ENCODE results near the gene SYNJ2. TPM values are rescaled to one million over a fixed set of nuclear protein-coding genes. Genes with fewer than 3 reads are reported as not detected.

The SYNJ2 gene
- total and polyA plus RNA-seq, 3 experiments from 2014 or later: 8.7 to 17.5 (median 16.7) TPM

GRCh38 chr6:158006331-158006730 lies 24.7 kb downstream of the SYNJ2 start:
- H3K36me3 Mint-ChIP-seq: peaks cover 3 to 10% (median 3%) of the 10 kb centered on the region in 3 donors
- H3K9me3 ChIP-seq (ENCODE audit: low read length): no peaks in the 10 kb centered on the region
- no peak overlapping the region for H3K4me3 ChIP-seq (ENCODE audit: low read length)
- no peak for DNase-seq
- peak overlapping the region in 2 of 8 donors; percentile 52 to 78 for H3K27ac Mint-ChIP-seq
- CTCF ChIA-PET: interaction anchor here (1.3 kb wide), 1 partner anchor 20 kb away, joined by 4 read pairs; no protein-coding TSS in a partner anchor
- H3K27me3 ChIP-seq (ENCODE audit: insufficient read depth, low read length, poor library complexity, severe bottlenecking): no peaks in the 10 kb centered on the region
- POLR2A ChIA-PET: no interaction called here
- H3K4me1 ChIP-seq (ENCODE audit: insufficient read depth, low read length): peaks cover 55% of the 10 kb centered on the region
- H3K36me3 ChIP-seq (ENCODE audit: insufficient read depth, low read length): no peaks in the 10 kb centered on the region
- H3K4me3 Mint-ChIP-seq: peak overlapping the region in 1 of 7 donors; percentile 44
- H3K4me1 Mint-ChIP-seq: peaks cover 61 to 78% (median 62%) of the 10 kb centered on the region in 3 donors
- no peaks in the 10 kb centered on the region for H3K9me3 Mint-ChIP-seq
- peaks cover 0 to 1% of the 10 kb centered on the region in 2 donors for H3K27me3 Mint-ChIP-seq
- no peak overlapping the region for H3K27ac ChIP-seq (ENCODE audit: low read depth, low read length)

- Mint-ChIP-seq H3K9me3 (no peaks in the 10 kb centered on the region), H3K4me3 (no peak overlapping the region), H3K36me3 (peaks cover 0 to 7% (median 2%) of the 10 kb centered on the region in 3 donors), H3K27me3 (no peaks in the 10 kb centered on the region), H3K4me1 (peaks cover 65 to 80% (median 68%) of the 10 kb centered on the region in 3 donors), H3K27ac (peak overlapping the region in 2 of 8 donors; percentile 8 to 32)
- DNase-seq: no peak
- no peaks in the 10 kb centered on the region for H3K36me3 ChIP-seq (ENCODE audit: insufficient read depth, low read length)
- peaks cover 55% of the 10 kb centered on the region for H3K4me1 ChIP-seq (ENCODE audit: insufficient read depth, low read length)
- no peaks in the 10 kb centered on the region for H3K27me3 ChIP-seq (ENCODE audit: insufficient read depth, low read length, poor library complexity, severe bottlenecking)
- CTCF ChIA-PET: interaction anchor here (1.3 to 1.6 kb wide), 2 partner anchors 19 kb away, joined by 4 to 7 read pairs; no protein-coding TSS in a partner anchor
- H3K27ac ChIP-seq (ENCODE audit: low read depth, low read length): no peak overlapping the region
- POLR2A ChIA-PET: interaction anchor here (1.2 kb wide), 1 partner anchor 8 kb away, joined by 3 read pairs; no protein-coding TSS in a partner anchor
- H3K4me3 ChIP-seq (ENCODE audit: low read length): no peak overlapping the region
- no peaks in the 10 kb centered on the region for H3K9me3 ChIP-seq (ENCODE audit: low read length)
Measured at GRCh38 chr6:158006821-158007570, 25.3 kb downstream of the SYNJ2 start.

- ChIA-PET POLR2A (no interaction called here), CTCF (interaction anchor here (1.1 to 1.6 kb wide), 2 partner anchors 17 to 23 kb away, joined by 3 to 7 read pairs; no protein-coding TSS in a partner anchor)
- DNase-seq: no peak
- Histone ChIP-seq H3K27ac (ENCODE audit: low read depth, low read length) (no peak overlapping the region), H3K9me3 (ENCODE audit: low read length) (no peaks in the 10 kb centered on the region), H3K4me3 (ENCODE audit: low read length) (peak overlapping the region; percentile 44), H3K27me3 (ENCODE audit: insufficient read depth, low read length, poor library complexity, severe bottlenecking) (no peaks in the 10 kb centered on the region), H3K36me3 (ENCODE audit: insufficient read depth, low read length) (no peaks in the 10 kb centered on the region), H3K4me1 (ENCODE audit: insufficient read depth, low read length) (peaks cover 41% of the 10 kb centered on the region)
- Mint-ChIP-seq H3K27me3 (no peaks in the 10 kb centered on the region), H3K36me3 (peaks cover 0 to 10% (median 2%) of the 10 kb centered on the region in 3 donors), H3K4me1 (peaks cover 56 to 74% (median 61%) of the 10 kb centered on the region in 3 donors), H3K4me3 (peak overlapping the region in 6 of 7 donors; percentile 58 to 86 (median 82)), H3K27ac (peak overlapping the region; percentile 25 to 95 (median 90)), H3K9me3 (no peaks in the 10 kb centered on the region)
Measured at GRCh38 chr6:158008864-158009113, 27.1 kb downstream of the SYNJ2 start.

- CTCF ChIA-PET: interaction anchor here (1.1 to 1.4 kb wide), 2 partner anchors 17 to 22 kb away, joined by 3 to 7 read pairs; no protein-coding TSS in a partner anchor
- Histone ChIP-seq H3K4me3 (ENCODE audit: low read length) (peak overlapping the region; percentile 44), H3K36me3 (ENCODE audit: insufficient read depth, low read length) (no peaks in the 10 kb centered on the region), H3K9me3 (ENCODE audit: low read length) (no peaks in the 10 kb centered on the region), H3K27ac (ENCODE audit: low read depth, low read length) (no peak overlapping the region), H3K27me3 (ENCODE audit: insufficient read depth, low read length, poor library complexity, severe bottlenecking) (no peaks in the 10 kb centered on the region), H3K4me1 (ENCODE audit: insufficient read depth, low read length) (peaks cover 43% of the 10 kb centered on the region)
- Mint-ChIP-seq H3K27ac (peak overlapping the region; percentile 25 to 93 (median 87)), H3K36me3 (peaks cover 0 to 10% (median 2%) of the 10 kb centered on the region in 3 donors), H3K4me1 (peaks cover 58 to 72% (median 59%) of the 10 kb centered on the region in 3 donors), H3K9me3 (no peaks in the 10 kb centered on the region), H3K4me3 (peak overlapping the region; percentile 25 to 86 (median 80)), H3K27me3 (no peaks in the 10 kb centered on the region)
- POLR2A ChIA-PET: no interaction called here
- DNase-seq: peak in 1 of 5 donors; percentile 31
Measured at GRCh38 chr6:158009114-158009891, 27.6 kb downstream of the SYNJ2 start.

- H3K27ac ChIP-seq (ENCODE audit: low read depth, low read length): no peak overlapping the region
- ChIA-PET POLR2A (no interaction called here), CTCF (interaction anchor here (1.4 kb wide), 1 partner anchor 16 kb away, joined by 7 read pairs; no protein-coding TSS in a partner anchor)
- peak overlapping the region in 5 of 7 donors; percentile 28 to 85 (median 80) for H3K4me3 Mint-ChIP-seq
- no peaks in the 10 kb centered on the region for H3K9me3 Mint-ChIP-seq
- H3K4me1 ChIP-seq (ENCODE audit: insufficient read depth, low read length): peaks cover 51% of the 10 kb centered on the region
- H3K27ac Mint-ChIP-seq: peak overlapping the region in 4 of 8 donors; percentile 10 to 93 (median 58)
- H3K27me3 ChIP-seq (ENCODE audit: insufficient read depth, low read length, poor library complexity, severe bottlenecking): no peaks in the 10 kb centered on the region
- no peak for DNase-seq
- H3K36me3 ChIP-seq (ENCODE audit: insufficient read depth, low read length): no peaks in the 10 kb centered on the region
- H3K4me3 ChIP-seq (ENCODE audit: low read length): no peak overlapping the region
- H3K4me1 Mint-ChIP-seq: peaks cover 65 to 75% (median 65%) of the 10 kb centered on the region in 3 donors
- peaks cover 0 to 10% (median 2%) of the 10 kb centered on the region in 3 donors for H3K36me3 Mint-ChIP-seq
- H3K27me3 Mint-ChIP-seq: no peaks in the 10 kb centered on the region
- no peaks in the 10 kb centered on the region for H3K9me3 ChIP-seq (ENCODE audit: low read length)
Measured at GRCh38 chr6:158009935-158010585, 28.4 kb downstream of the SYNJ2 start.

- Histone ChIP-seq H3K9me3 (ENCODE audit: low read length) (no peaks in the 10 kb centered on the region), H3K4me1 (ENCODE audit: insufficient read depth, low read length) (peaks cover 50% of the 10 kb centered on the region), H3K36me3 (ENCODE audit: insufficient read depth, low read length) (no peaks in the 10 kb centered on the region), H3K27me3 (ENCODE audit: insufficient read depth, low read length, poor library complexity, severe bottlenecking) (no peaks in the 10 kb centered on the region), H3K27ac (ENCODE audit: low read depth, low read length) (no peak overlapping the region), H3K4me3 (ENCODE audit: low read length) (no peak overlapping the region)
- Mint-ChIP-seq H3K27ac (peak overlapping the region in 6 of 8 donors; percentile 20 to 84 (median 46)), H3K4me1 (peaks cover 65 to 75% (median 66%) of the 10 kb centered on the region in 3 donors), H3K36me3 (peaks cover 0 to 10% (median 2%) of the 10 kb centered on the region in 3 donors), H3K9me3 (no peaks in the 10 kb centered on the region), H3K27me3 (no peaks in the 10 kb centered on the region), H3K4me3 (peak overlapping the region in 2 of 7 donors; percentile 9 to 80)
- peak in 1 of 5 donors; percentile 15 for DNase-seq
- CTCF ChIA-PET: interaction anchor here (1.4 kb wide), 1 partner anchor 15 kb away, joined by 7 read pairs; no protein-coding TSS in a partner anchor
- POLR2A ChIA-PET: no interaction called here
Measured at GRCh38 chr6:158010591-158011477, 29.2 kb downstream of the SYNJ2 start.

- Histone ChIP-seq H3K36me3 (ENCODE audit: insufficient read depth, low read length) (no peaks in the 10 kb centered on the region), H3K27ac (ENCODE audit: low read depth, low read length) (no peak overlapping the region), H3K9me3 (ENCODE audit: low read length) (no peaks in the 10 kb centered on the region), H3K4me1 (ENCODE audit: insufficient read depth, low read length) (peaks cover 47% of the 10 kb centered on the region), H3K27me3 (ENCODE audit: insufficient read depth, low read length, poor library complexity, severe bottlenecking) (no peaks in the 10 kb centered on the region), H3K4me3 (ENCODE audit: low read length) (no peak overlapping the region)
- peaks cover 0 to 7% (median 2%) of the 10 kb centered on the region in 3 donors for H3K36me3 Mint-ChIP-seq
- ChIA-PET POLR2A (no interaction called here), CTCF (no interaction called here)
- H3K27me3 Mint-ChIP-seq: no peaks in the 10 kb centered on the region
- H3K9me3 Mint-ChIP-seq: no peaks in the 10 kb centered on the region
- H3K4me3 Mint-ChIP-seq: no peak overlapping the region
- H3K4me1 Mint-ChIP-seq: peaks cover 59 to 70% (median 62%) of the 10 kb centered on the region in 3 donors
- peak overlapping the region in 4 of 8 donors; percentile 38 to 64 (median 56) for H3K27ac Mint-ChIP-seq
- no peak for DNase-seq
Measured at GRCh38 chr6:158011478-158011920, 29.8 kb downstream of the SYNJ2 start.

Measured in CD8-positive, alpha-beta memory T cell (primary cell).